ENCODE measurements around the gene ANKLE1. TPM values are rescaled to one million over a fixed set of nuclear protein-coding genes. Genes with fewer than 3 reads are reported as not detected.

ANKLE1 gene
- polyA plus RNA-seq, 2 of the 4 experiments (the other 2 are of a cell fraction): 0.56 to 0.74 TPM

DNA sequence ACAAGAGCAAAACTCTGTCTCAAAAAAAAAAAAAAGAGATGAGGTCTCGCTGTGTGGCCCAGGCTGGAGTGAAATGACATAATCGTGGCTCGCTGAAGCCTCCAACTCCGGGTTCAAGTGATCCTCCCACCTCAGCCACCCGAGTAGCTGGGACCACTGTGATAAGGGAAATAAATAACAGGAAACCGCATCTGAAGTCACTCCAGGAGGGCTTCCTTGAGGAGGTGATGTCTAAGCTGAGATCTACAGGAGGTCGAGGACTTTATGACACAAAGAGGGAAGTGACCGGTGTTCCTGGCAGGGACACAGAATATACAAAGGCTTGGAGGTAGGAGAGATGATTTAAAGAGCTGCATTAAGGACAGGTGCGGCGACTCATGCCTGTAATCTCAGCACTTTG lies 27.1 kb upstream of the ANKLE1 start:
- Histone ChIP-seq H3K9me3 (no peaks in the 10 kb centered on the region), H3K27ac (0 out of 6 replicates have a peak overlapping the region, but pooled peaks of 1 of the 2 experiments have one; percentile 18), H3K4me1 (peaks cover 5% of the 10 kb centered on the region), H3K4me2 (no peak overlapping the region), H3K4me3 (no peak overlapping the region)
- 84% methylated on average over 10 of the region's 10 CpGs for WGBS (ENCODE audit: missing lambda C conversion rate)
- TF ChIP-seq ZNF302 (CRISPR knock-in tag; IDR thresholded peaks at IDR 0.05) (no peak), ZFP36 (IDR thresholded peaks at IDR 0.05; ENCODE audit: borderline replicate concordance, partially characterized antibody) (peak; percentile 54)
- POLR2A ChIA-PET: no interaction called here
- FAIRE-seq (no peak), ATAC-seq (no peak), DNase-seq (ENCODE audit: low read depth in 1 of 2, low spot score in 1 of 2) (no peak)
- CTCF ChIA-PET: interaction anchor here (0.7 to 4.5 kb wide), 4 partner anchors 9 to 38 kb away, joined by 3 to 20 read pairs (median 6); partner anchors contain the start of gene USHBP1

DNA sequence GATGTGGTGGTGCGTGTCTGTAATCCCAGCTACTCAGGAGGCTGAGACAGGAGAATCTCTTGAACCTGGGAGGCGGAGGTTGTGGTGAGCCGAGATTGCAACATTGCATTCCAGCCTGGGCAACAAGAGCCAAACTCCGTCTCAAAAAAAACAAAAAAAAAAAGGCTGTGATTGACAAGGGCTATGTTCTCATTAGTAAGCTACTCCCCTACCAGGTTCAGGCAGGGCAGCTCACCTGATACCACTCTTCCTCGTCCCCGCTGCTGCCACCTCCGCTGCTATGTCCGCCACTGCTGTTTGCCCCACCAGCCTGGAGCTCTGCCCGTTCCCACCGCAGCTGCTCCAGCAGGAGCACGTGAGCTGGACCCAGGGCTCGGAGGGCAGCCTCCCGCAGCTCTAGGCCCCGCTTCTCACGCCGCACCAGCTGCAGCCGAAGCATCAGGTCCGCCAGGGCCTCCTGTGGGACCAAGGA lies 26.5 kb upstream of the ANKLE1 start:
- H3K9me3 ChIP-seq: no peaks in the 10 kb centered on the region
- DNase-seq (ENCODE audit: low read depth in 1 of 2, low spot score in 1 of 2) (no peak), FAIRE-seq (no peak), ATAC-seq (no peak)
- POLR2A ChIA-PET: no interaction called here
- TF ChIP-seq, protein P1, sequence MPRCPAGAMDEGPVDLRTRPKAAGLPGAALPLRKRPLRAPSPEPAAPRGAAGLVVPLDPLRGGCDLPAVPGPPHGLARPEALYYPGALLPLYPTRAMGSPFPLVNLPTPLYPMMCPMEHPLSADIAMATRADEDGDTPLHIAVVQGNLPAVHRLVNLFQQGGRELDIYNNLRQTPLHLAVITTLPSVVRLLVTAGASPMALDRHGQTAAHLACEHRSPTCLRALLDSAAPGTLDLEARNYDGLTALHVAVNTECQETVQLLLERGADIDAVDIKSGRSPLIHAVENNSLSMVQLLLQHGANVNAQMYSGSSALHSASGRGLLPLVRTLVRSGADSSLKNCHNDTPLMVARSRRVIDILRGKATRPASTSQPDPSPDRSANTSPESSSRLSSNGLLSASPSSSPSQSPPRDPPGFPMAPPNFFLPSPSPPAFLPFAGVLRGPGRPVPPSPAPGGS (IDR thresholded peaks at IDR 0.05): no peak
- TF ChIP-seq NR3C1 (IDR thresholded peaks at IDR 0.05) (no peak), MYC (IDR thresholded peaks at IDR 0.05; ENCODE audit: borderline replicate concordance, low read length) (no peak)
- 81% methylated on average over 18 of the region's 18 CpGs for WGBS (ENCODE audit: missing lambda C conversion rate)
- H3K27ac ChIP-seq: no peak overlapping the region
- no peak overlapping the region for H3K4me2 ChIP-seq
- CTCF ChIA-PET: interaction anchor here (0.7 to 4.5 kb wide), 5 partner anchors 9 to 568 kb away, joined by 3 to 20 read pairs (median 5); partner anchors contain the start of gene USHBP1
- H3K4me3 ChIP-seq: no peak overlapping the region
- H3K4me1 ChIP-seq: no peaks in the 10 kb centered on the region; the same call in 2 of the 3 replicates

DNA sequence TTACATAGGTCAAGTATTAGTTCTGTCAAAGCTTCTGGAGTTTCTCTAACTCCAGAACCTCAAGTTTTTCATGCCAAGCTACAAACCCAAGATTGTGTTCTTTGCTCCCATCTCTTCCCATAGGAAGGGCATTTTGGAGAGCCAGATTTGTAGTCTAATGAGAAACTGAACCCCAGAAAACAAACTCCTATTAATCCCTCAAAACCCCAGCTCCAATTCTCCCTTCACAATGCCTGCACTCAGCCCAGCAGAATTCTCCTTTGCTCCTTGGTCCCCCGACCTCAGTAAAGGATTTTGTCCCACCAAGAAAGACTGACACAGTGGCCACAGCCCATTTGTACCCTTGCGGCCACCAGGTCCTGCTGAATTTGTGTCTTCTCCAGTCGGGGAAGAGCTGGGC lies 25.6 kb upstream of the ANKLE1 start:
- 15% methylated on average over 1 of the region's 3 CpGs for WGBS (ENCODE audit: missing lambda C conversion rate)
- FAIRE-seq (no peak), DNase-seq (ENCODE audit: low read depth in 1 of 2, low spot score in 1 of 2) (no peak), ATAC-seq (no peak)
- ChIA-PET CTCF (interaction anchor here (0.7 to 7.1 kb wide), 4 partner anchors 8 to 324 kb away, joined by 3 to 62 read pairs (median 7); partner anchors contain the start of gene USHBP1), POLR2A (no interaction called here)
- Histone ChIP-seq H3K4me1 (no peaks in the 10 kb centered on the region; the same call in 2 of the 3 replicates), H3K4me2 (no peak overlapping the region), H3K9me3 (no peaks in the 10 kb centered on the region), H3K4me3 (no peak overlapping the region), H3K27ac (no peak overlapping the region)
- TF ChIP-seq ZNF302 (CRISPR knock-in tag; IDR thresholded peaks at IDR 0.05) (no peak), HOXA7 (CRISPR knock-in tag; IDR thresholded peaks at IDR 0.05) (no peak)

DNA sequence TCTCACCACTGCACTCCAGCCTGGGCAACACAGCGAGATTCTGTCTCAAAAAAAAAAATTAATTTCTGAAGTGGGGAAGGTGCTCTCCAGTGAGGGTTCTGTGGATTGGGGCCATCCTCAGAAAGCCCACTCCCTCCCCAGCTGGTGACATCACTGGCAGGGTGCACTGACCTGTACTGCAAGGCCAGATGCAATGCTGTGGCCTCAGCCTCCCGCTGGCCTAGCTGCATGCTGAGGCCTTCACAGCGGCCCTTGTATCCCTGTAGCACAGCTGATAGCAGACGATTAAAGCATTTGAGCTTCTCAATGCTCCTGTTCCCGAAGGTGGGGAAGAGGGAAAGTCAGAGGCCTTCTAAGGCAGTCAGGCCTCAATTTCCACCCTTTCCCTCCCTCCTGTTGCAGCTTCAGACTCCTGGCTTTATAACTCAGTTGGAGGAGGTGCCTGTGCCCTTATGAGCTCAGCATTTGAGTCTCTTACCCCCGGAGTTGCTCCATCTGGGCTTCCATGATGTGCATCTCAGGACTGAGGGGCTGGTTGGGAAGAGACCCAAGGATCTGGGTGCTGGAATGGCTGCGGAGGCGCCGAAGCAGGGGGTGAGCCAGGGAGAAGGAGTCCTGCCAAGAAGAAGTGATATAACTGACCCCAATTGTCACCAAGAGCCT lies 22.5 kb upstream of the ANKLE1 start:
- TF ChIP-seq, protein P2, sequence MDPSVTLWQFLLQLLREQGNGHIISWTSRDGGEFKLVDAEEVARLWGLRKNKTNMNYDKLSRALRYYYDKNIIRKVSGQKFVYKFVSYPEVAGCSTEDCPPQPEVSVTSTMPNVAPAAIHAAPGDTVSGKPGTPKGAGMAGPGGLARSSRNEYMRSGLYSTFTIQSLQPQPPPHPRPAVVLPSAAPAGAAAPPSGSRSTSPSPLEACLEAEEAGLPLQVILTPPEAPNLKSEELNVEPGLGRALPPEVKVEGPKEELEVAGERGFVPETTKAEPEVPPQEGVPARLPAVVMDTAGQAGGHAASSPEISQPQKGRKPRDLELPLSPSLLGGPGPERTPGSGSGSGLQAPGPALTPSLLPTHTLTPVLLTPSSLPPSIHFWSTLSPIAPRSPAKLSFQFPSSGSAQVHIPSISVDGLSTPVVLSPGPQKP (IDR thresholded peaks at IDR 0.05; ENCODE audit: low read depth, low read length): no peak
- TF ChIP-seq FOXS1 (CRISPR knock-in tag; IDR thresholded peaks at IDR 0.05): no peak
- TF ChIP-seq CHD2 (IDR thresholded peaks at IDR 0.05; ENCODE audit: low read length, partially characterized antibody): no peak
- no peak for TF ChIP-seq CEBPB (IDR thresholded peaks at IDR 0.05)
- TF ChIP-seq MAZ (IDR thresholded peaks at IDR 0.05; ENCODE audit: borderline replicate concordance, low read depth, low read length): no peak
- ChIA-PET CTCF (interaction anchor here (0.6 to 8.0 kb wide), 11 partner anchors 9 to 525 kb away, joined by 3 to 77 read pairs (median 4); partner anchors contain the start of genes ANKLE1 and USE1), POLR2A (interaction anchor here (0.7 kb wide), 1 partner anchor 7 kb away, joined by 3 read pairs; no protein-coding TSS in a partner anchor)
- Histone ChIP-seq H3K9me3 (no peaks in the 10 kb centered on the region), H3K27ac (no peak overlapping the region), H3K4me1 (no peaks in the 10 kb centered on the region; the same call in 2 of the 3 replicates), H3K4me2 (no peak overlapping the region), H3K4me3 (no peak overlapping the region)
- 88% methylated on average over 5 of the region's 9 CpGs for WGBS (ENCODE audit: missing lambda C conversion rate)
- FAIRE-seq: no peak
- no peak for ATAC-seq
- no peak for DNase-seq (ENCODE audit: low read depth in 1 of 2, low spot score in 1 of 2)

DNA sequence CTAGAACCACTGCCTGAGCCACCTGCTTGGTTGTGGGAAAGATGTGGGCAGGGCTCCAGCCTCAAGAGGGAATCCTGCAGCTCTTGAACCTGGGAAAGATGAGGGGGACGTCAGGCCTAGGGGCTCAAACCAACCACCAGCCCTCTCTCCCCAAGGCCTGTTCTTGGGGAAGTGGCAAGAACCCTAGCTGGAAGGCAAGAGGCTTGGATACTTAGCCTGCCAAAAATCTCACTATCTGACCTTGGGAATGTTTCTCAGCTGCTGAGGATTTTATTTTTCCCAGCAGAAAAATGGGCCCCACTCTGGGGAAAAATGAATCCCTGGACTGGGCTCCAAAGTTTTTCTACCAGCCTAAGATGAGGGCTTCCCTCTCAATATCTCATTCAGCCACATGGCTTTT lies 21.8 kb upstream of the ANKLE1 start:
- Histone ChIP-seq H3K27ac (no peak overlapping the region), H3K4me3 (no peak overlapping the region), H3K4me1 (no peaks in the 10 kb centered on the region; the same call in 2 of the 3 replicates), H3K9me3 (no peaks in the 10 kb centered on the region), H3K4me2 (no peak overlapping the region)
- FAIRE-seq: no peak
- ATAC-seq: no peak
- WGBS (ENCODE audit: missing lambda C conversion rate): 17% methylated on average over 1 of the region's 1 CpG
- ChIA-PET CTCF (interaction anchor here (0.6 to 8.0 kb wide), 27 partner anchors 8 to 545 kb away, joined by 3 to 77 read pairs (median 4); partner anchors contain the start of genes ANKLE1, OCEL1 and USE1), POLR2A (no interaction called here)
- no peak for DNase-seq (ENCODE audit: low read depth in 1 of 2, low spot score in 1 of 2)
- TF ChIP-seq EHF (CRISPR knock-in tag; IDR thresholded peaks at IDR 0.05) (no peak), KDM5A (IDR thresholded peaks at IDR 0.05) (no peak), RCOR1 (IDR thresholded peaks at IDR 0.05; ENCODE audit: low read depth, low read length) (no peak), KDM1A (IDR thresholded peaks at IDR 0.05; ENCODE audit: low read depth) (no peak), HEYL (CRISPR knock-in tag; IDR thresholded peaks at IDR 0.05) (no peak), SMC3 (IDR thresholded peaks at IDR 0.05) (no peak), TP53 (CRISPR knock-in tag; IDR thresholded peaks at IDR 0.05) (no peak), FOSB (CRISPR knock-in tag; IDR thresholded peaks at IDR 0.05) (no peak), RAD21 (conservative IDR thresholded peaks at IDR 0.05 in 1 of 2, IDR thresholded peaks at IDR 0.05 in 1 of 2) (no peak), POLR2AphosphoS2 (conservative IDR thresholded peaks at IDR 0.05; ENCODE audit: low read length) (no peak)
- TF ChIP-seq, protein P3, sequence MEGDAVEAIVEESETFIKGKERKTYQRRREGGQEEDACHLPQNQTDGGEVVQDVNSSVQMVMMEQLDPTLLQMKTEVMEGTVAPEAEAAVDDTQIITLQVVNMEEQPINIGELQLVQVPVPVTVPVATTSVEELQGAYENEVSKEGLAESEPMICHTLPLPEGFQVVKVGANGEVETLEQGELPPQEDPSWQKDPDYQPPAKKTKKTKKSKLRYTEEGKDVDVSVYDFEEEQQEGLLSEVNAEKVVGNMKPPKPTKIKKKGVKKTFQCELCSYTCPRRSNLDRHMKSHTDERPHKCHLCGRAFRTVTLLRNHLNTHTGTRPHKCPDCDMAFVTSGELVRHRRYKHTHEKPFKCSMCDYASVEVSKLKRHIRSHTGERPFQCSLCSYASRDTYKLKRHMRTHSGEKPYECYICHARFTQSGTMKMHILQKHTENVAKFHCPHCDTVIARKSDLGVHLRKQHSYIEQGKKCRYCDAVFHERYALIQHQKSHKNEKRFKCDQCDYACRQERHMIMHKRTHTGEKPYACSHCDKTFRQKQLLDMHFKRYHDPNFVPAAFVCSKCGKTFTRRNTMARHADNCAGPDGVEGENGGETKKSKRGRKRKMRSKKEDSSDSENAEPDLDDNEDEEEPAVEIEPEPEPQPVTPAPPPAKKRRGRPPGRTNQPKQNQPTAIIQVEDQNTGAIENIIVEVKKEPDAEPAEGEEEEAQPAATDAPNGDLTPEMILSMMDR (IDR thresholded peaks at IDR 0.05): no peak

Data from A549 (cell line).